Osteoblast (primary cell): ENCODE data around the gene MEG3. TPM values are rescaled to one million over a fixed set of nuclear protein-coding genes. Genes with fewer than 3 reads are reported as not detected.

Experiments used
- DNase-seq: peaks from one replicate; pipeline ENCODE4 v3.0.0; 2011; ENCODE audit warnings: low spot score, mixed read lengths; ENCODE audit not compliant: insufficient read length; ENCODE audit errors: missing footprints
- H2AFZ ChIP-seq: 2 replicates; pipeline ENCODE4 v1.6.0; 2011; ENCODE audit warnings: mild to moderate bottlenecking, low read length
- H3K27ac ChIP-seq: 2 replicates; pipeline ENCODE4 v1.5.1; 2011; ENCODE audit warnings: mild to moderate bottlenecking, low read depth, low read length, moderate library complexity
- H3K27me3 ChIP-seq: 2 replicates; pipeline ENCODE4 v1.6.0; 2012; ENCODE audit warnings: mild to moderate bottlenecking, control low read depth, inconsistent platforms, low read length, moderate library complexity; ENCODE audit not compliant: insufficient read depth
- H3K36me3 ChIP-seq: 2 replicates; pipeline ENCODE4 v1.5.1; 2011; ENCODE audit warnings: mild to moderate bottlenecking, low read length, control low read depth, moderate library complexity; ENCODE audit not compliant: insufficient read depth
- H3K4me1 ChIP-seq: 2 replicates; pipeline ENCODE4 v1.5.1; 2011; ENCODE audit warnings: mild to moderate bottlenecking, low read length, control low read depth, moderate library complexity; ENCODE audit not compliant: insufficient read depth
- H3K4me2 ChIP-seq: 2 replicates; pipeline ENCODE4 v1.6.0; 2011; ENCODE audit warnings: mild to moderate bottlenecking, low read length; ENCODE audit not compliant: insufficient read depth
- H3K4me3 ChIP-seq: fragments of 200-600 bp; sonication (generic); 3 replicates; pipeline ENCODE4 v1.5.1; 2012; ENCODE audit warnings: mild to moderate bottlenecking, low read length, inconsistent platforms; ENCODE audit not compliant: insufficient read depth
- H3K79me2 ChIP-seq: 2 replicates; pipeline ENCODE4 v1.6.0; 2012; ENCODE audit warnings: mild to moderate bottlenecking, low read length, control low read depth, inconsistent platforms; ENCODE audit not compliant: insufficient read depth
- H3K9me3 ChIP-seq: 2 replicates; pipeline ENCODE4 v1.5.1; 2011; ENCODE audit warnings: low read depth, low read length, control low read depth
- H4K20me1 ChIP-seq: 2 replicates; pipeline ENCODE4 v1.6.0; 2012; ENCODE audit warnings: mild to moderate bottlenecking, low read length, control low read depth; ENCODE audit not compliant: insufficient read depth
- total RNA-seq: library from RNA; depleted of rRNA; stranded (reverse); fragments of >200 nt; gene quantifications from 2 replicates; pipeline ENCODE4 v1.2.3, GENCODE V29; 2012
- TF ChIP-seq, protein P1 (sequence below): IDR thresholded peaks from 2 replicates; pipeline ENCODE4 v1.5.1; 2011; ENCODE audit warnings: mild to moderate bottlenecking, low read depth, low read length, moderate library complexity; ENCODE audit errors: extremely low read depth

Gene MEG3
- total RNA-seq, 1 donor: 200 TPM

DNA sequence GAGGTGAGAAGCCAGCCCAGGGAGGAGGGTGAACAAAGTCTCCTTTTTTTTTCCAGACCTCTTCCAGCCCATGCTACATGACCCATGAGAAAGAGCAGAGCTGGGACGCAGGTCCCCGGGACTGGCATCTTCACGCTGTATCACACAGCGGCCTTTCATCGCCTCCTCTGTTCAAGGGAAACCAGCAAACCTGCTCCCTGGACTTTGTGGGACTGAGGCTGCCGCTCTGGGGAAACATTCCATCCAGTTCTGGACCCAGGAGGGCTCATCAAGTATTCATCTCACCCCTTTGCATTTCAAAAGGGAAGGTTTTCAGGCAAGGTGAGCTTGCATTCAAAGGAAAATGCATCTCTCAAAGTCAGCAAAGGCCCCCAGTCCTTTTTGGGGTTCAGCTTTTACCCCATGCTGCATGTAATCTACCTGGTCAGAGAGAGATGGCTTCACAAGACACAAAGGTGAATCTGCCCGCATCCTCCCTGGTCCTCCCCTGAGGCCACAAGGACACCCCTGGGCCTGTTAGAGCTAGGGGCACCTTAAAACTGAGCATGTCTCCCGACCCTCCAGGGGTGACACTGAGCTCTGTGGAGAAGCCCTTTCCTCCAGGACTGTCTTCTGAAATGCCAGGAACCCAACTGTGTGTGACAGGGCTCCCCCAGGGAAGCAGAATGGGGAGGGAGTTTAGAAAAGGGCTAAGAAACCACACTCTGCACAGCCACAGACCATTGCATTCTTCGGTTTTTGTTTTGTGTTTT, 21.2 kb upstream of the MEG3 start:
- H2AFZ ChIP-seq: no peak overlapping the region
- peaks cover 27% of the 10 kb centered on the region for H3K27me3 ChIP-seq
- DNase-seq: peak; percentile 29
- H3K4me1 ChIP-seq: no peaks in the 10 kb centered on the region
- TF ChIP-seq, protein P1, sequence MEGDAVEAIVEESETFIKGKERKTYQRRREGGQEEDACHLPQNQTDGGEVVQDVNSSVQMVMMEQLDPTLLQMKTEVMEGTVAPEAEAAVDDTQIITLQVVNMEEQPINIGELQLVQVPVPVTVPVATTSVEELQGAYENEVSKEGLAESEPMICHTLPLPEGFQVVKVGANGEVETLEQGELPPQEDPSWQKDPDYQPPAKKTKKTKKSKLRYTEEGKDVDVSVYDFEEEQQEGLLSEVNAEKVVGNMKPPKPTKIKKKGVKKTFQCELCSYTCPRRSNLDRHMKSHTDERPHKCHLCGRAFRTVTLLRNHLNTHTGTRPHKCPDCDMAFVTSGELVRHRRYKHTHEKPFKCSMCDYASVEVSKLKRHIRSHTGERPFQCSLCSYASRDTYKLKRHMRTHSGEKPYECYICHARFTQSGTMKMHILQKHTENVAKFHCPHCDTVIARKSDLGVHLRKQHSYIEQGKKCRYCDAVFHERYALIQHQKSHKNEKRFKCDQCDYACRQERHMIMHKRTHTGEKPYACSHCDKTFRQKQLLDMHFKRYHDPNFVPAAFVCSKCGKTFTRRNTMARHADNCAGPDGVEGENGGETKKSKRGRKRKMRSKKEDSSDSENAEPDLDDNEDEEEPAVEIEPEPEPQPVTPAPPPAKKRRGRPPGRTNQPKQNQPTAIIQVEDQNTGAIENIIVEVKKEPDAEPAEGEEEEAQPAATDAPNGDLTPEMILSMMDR: no peak
- H3K4me2 ChIP-seq: no peak overlapping the region
- no peak overlapping the region for H3K4me3 ChIP-seq
- no peaks in the 10 kb centered on the region for H3K79me2 ChIP-seq
- H3K27ac ChIP-seq: no peak overlapping the region
- H4K20me1 ChIP-seq: no peaks in the 10 kb centered on the region
- no peaks in the 10 kb centered on the region for H3K9me3 ChIP-seq
- H3K36me3 ChIP-seq: no peaks in the 10 kb centered on the region

DNA sequence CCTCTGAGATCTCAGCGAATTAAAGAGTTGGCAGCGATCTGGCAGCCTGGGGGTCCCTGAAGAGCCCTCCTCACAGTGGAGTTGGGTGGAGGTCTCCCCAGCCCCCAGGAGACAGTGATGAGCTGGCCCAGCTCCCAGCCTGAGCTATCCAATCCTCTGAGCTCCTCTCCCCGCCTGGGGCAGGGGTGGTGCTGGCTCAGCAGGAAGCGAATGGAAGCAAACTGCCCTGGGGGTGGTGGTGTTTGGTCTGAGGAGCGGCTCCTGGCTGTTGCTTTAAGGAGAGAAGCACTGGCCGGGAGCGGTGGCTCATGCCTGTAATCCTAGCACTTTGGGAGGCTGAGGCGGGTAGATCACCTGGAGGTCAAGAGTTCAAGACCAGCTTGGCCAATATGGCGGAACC, 19.5 kb upstream of the MEG3 start:
- Histone ChIP-seq H2AFZ (no peak overlapping the region), H3K36me3 (no peaks in the 10 kb centered on the region), H3K79me2 (no peaks in the 10 kb centered on the region), H4K20me1 (no peaks in the 10 kb centered on the region), H3K27ac (no peak overlapping the region), H3K4me2 (no peak overlapping the region), H3K4me1 (no peaks in the 10 kb centered on the region), H3K4me3 (no peak overlapping the region), H3K9me3 (no peaks in the 10 kb centered on the region), H3K27me3 (peaks cover 26% of the 10 kb centered on the region)
- TF ChIP-seq, protein P1: no peak
- DNase-seq: no peak

DNA sequence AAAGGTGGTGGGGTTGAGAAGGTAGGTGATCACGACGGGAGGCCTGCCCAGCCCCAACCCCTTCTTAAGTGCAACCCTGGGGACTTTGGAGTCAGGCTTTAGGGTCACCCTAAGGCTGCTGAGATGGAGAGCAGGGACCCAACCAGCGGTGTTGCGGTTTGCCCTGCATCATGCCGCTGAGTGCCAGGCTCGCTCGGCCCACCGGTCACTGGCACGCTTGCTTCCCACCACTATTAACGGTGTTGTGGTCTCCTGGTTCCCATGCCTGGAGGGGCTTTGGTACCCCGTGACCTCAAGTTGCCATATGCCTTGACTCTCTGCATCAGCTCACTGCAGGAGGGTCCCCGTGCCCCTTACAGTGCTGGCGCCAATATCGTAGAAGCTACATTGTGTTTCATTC, 18.4 kb upstream of the MEG3 start:
- Histone ChIP-seq H3K4me1 (no peaks in the 10 kb centered on the region), H3K4me2 (no peak overlapping the region), H3K27me3 (peaks cover 27% of the 10 kb centered on the region)

DNA sequence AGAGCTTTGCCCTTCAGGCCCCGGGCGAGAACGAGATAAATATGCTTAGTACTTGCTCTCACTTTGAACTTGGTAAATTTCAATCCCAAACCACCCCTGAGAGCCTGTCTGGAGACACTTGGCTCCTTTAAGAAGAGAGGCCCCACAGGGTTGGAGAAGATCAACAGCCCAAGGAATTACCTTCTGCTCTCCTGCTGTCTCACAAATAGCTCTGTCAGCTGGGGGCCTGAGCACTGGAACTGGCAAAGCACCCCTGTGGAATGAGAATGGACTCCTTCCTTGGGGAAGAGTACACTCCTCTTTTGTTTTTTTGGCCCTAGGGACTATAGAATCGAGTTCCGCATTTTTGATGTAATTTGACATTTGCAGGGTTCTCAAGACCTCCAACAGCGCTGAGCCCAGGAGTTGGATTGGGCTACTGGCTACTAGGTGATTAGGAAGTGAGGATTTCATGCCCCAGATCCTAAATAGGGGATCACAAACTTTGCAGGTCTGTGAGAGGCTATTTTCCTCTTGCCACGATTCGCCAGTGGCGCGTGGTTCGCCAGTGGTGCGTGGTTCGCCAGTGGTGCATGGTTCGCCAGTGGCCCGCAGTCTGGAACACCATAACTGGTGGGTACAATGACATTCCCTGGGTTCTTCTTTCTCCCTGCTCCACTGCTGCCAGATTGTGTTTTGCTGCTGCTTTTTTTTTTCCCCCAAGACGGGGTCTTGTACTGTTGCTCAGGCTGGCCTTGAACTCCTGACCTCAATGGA, 17.8 kb upstream of the MEG3 start:
- H3K36me3 ChIP-seq: no peaks in the 10 kb centered on the region
- TF ChIP-seq, protein P1: no peak
- no peaks in the 10 kb centered on the region for H4K20me1 ChIP-seq
- H3K9me3 ChIP-seq: no peaks in the 10 kb centered on the region
- H3K4me1 ChIP-seq: no peaks in the 10 kb centered on the region
- H3K4me2 ChIP-seq: no peak overlapping the region
- no peak overlapping the region for H3K27ac ChIP-seq
- no peak overlapping the region for H3K4me3 ChIP-seq
- no peaks in the 10 kb centered on the region for H3K79me2 ChIP-seq
- DNase-seq: peak; percentile 14
- H2AFZ ChIP-seq: no peak overlapping the region
- H3K27me3 ChIP-seq: peaks cover 24% of the 10 kb centered on the region

More for the DNA sequence above, 18.4 kb upstream of the MEG3 start:
- TF ChIP-seq, protein P1: no peak
- Histone ChIP-seq H2AFZ (no peak overlapping the region), H3K36me3 (no peaks in the 10 kb centered on the region), H3K4me3 (no peak overlapping the region), H4K20me1 (no peaks in the 10 kb centered on the region), H3K79me2 (no peaks in the 10 kb centered on the region), H3K27ac (no peak overlapping the region), H3K9me3 (no peaks in the 10 kb centered on the region)
- DNase-seq: peak; percentile 46
